Caco-2 (cell line): ENCODE results near the gene DSCAM. TPM values are rescaled to one million over a fixed set of nuclear protein-coding genes. Genes with fewer than 3 reads are reported as not detected.

Experiments used
- BruUV-seq: library from RNA; stranded (reverse); fragments of 400-500 nt; replicated peaks from 2 replicates; lab custom pipeline; 2021; lab: Mats Ljungman, UMichigan
- CTCF ChIA-PET: fragments of 300-600 bp; sonication (Branson Sonifier 250); formaldehyde crosslinking; loops from one replicate; lab custom pipeline; 2022; ENCODE audit warnings: antibody characterized with exemption; lab: Charles Lee
- POLR2A ChIA-PET: fragments of 300-600 bp; sonication (Branson Sonifier 250); formaldehyde crosslinking; loops from one replicate; lab custom pipeline; 2022; ENCODE audit warnings: antibody characterized with exemption; lab: Charles Lee
- DNase-seq, 2 experiments: peaks; one replicate each; pipeline versions ENCODE4 v3.0.0 to v3.0.0-alpha.2; 2020 to 2022
- H3K27me3 ChIP-seq: replicated peaks from 2 replicates; pipeline ENCODE4 v1.6.0; 2011; ENCODE audit warnings: low read length; ENCODE audit not compliant: control insufficient read depth, insufficient read depth
- H3K36me3 ChIP-seq: 2 replicates; pipeline ENCODE4 v1.5.1; 2011; ENCODE audit warnings: low read length; ENCODE audit not compliant: control insufficient read depth, insufficient read depth
- H3K4me1 ChIP-seq: fragments of 250-450 bp; sonication (Bioruptor Pico); 2 replicates; pipeline ENCODE4 v1.5.1; 2020; ENCODE audit warnings: mild to moderate bottlenecking
- H3K4me3 ChIP-seq: 2 replicates; pipeline ENCODE4 v1.5.1; 2011; ENCODE audit warnings: low read depth, mild to moderate bottlenecking, control low read depth, low read length
- H3K9me3 ChIP-seq: fragments of 250-450 bp; sonication (Bioruptor Pico); 2 replicates; pipeline ENCODE4 v1.5.1; 2020; ENCODE audit warnings: mild to moderate bottlenecking, moderate library complexity
- H3K27ac Mint-ChIP-seq: one replicate; pipeline ENCODE4 v1.8.0; 2022; ENCODE audit warnings: mixed read lengths; ENCODE audit not compliant: unreplicated experiment
- H3K27me3 Mint-ChIP-seq: one replicate; pipeline ENCODE4 v1.8.0; 2022; ENCODE audit warnings: mixed read lengths; ENCODE audit not compliant: insufficient read depth, unreplicated experiment
- H3K36me3 Mint-ChIP-seq: one replicate; pipeline ENCODE4 v1.8.0; 2022; ENCODE audit warnings: mild to moderate bottlenecking, mixed read lengths; ENCODE audit not compliant: insufficient read depth, unreplicated experiment
- H3K4me1 Mint-ChIP-seq: one replicate; pipeline ENCODE4 v1.8.0; 2022; ENCODE audit warnings: low read depth, mixed read lengths; ENCODE audit not compliant: unreplicated experiment
- H3K4me3 Mint-ChIP-seq: one replicate; pipeline ENCODE4 v1.8.0; 2022; ENCODE audit warnings: mild to moderate bottlenecking, moderate library complexity, mixed read lengths; ENCODE audit not compliant: unreplicated experiment
- H3K9me3 Mint-ChIP-seq: one replicate; pipeline ENCODE4 v1.8.0; 2022; ENCODE audit warnings: mixed read lengths; ENCODE audit not compliant: unreplicated experiment
- intact Hi-C: fragments of 100-400 bp; cut with micrococcal nuclease; formaldehyde crosslinking; loops from one replicate; pipeline ENCODE4 v1.10.0; 2022; ENCODE audit not compliant: unreplicated experiment
- total RNA-seq: library from RNA; stranded (reverse); gene quantifications from 2 replicates; pipeline ENCODE4 v1.2.3, GENCODE V29; 2022
- TF ChIP-seq, protein P1 (sequence below), 2 experiments: fragments of 200-600 bp in 1 of 2; IDR thresholded peaks; 1 replicate in 1 of 2; 2 replicates in 1 of 2; pipeline versions ENCODE4 v1.5.1 to v1.8.0; 2011 to 2022; ENCODE audit warnings: antibody characterized with exemption in 1 of 2, control low read depth in 1 of 2, inconsistent platforms in 1 of 2, low read depth in 1 of 2, low read length in 1 of 2, mild to moderate bottlenecking in 1 of 2, moderate library complexity in 1 of 2; ENCODE audit not compliant: insufficient read depth in 1 of 2, severe bottlenecking in 1 of 2, unreplicated experiment in 1 of 2

The DSCAM gene
- total RNA-seq, 1 experiment from 2014 or later: not detected

DNA sequence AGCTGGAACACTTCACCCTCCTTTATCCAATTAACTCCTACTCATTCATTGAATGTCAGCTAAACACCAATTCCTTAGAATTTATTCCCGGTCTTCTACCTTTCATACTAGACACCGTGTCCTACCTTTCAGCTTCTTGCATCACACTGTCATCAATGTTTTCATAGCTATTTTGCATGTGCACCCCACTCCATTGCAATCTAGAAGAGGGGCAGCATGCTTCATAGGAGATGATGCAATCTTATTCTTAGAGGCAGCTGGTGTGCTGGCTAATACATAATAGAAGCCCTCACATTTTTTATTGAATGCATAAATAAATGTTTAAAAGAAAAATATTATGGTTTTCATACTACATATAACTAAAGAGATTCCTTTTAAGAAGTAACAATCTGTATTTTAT lies 123.6 kb downstream of the DSCAM start:
- Histone ChIP-seq H3K27me3 (no peaks in the 10 kb centered on the region), H3K4me1 (no peaks in the 10 kb centered on the region), H3K4me3 (no peak overlapping the region), H3K9me3 (peaks cover 7% of the 10 kb centered on the region; the same call in 1 of the 2 replicates), H3K36me3 (no peaks in the 10 kb centered on the region)
- BruUV-seq: no TSS peak
- H3K9me3 Mint-ChIP-seq: peaks cover 36% of the 10 kb centered on the region
- intact Hi-C loops: no loop called here
- TF ChIP-seq, protein P1, sequence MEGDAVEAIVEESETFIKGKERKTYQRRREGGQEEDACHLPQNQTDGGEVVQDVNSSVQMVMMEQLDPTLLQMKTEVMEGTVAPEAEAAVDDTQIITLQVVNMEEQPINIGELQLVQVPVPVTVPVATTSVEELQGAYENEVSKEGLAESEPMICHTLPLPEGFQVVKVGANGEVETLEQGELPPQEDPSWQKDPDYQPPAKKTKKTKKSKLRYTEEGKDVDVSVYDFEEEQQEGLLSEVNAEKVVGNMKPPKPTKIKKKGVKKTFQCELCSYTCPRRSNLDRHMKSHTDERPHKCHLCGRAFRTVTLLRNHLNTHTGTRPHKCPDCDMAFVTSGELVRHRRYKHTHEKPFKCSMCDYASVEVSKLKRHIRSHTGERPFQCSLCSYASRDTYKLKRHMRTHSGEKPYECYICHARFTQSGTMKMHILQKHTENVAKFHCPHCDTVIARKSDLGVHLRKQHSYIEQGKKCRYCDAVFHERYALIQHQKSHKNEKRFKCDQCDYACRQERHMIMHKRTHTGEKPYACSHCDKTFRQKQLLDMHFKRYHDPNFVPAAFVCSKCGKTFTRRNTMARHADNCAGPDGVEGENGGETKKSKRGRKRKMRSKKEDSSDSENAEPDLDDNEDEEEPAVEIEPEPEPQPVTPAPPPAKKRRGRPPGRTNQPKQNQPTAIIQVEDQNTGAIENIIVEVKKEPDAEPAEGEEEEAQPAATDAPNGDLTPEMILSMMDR (IDR thresholded peaks at IDR 0.05; ENCODE audit: insufficient read depth in 1 of 2, low read depth in 1 of 2, low read length in 1 of 2, severe bottlenecking in 1 of 2, unreplicated experiment in 1 of 2): no peak
- CTCF ChIA-PET: no interaction called here
- peaks cover 11% of the 10 kb centered on the region for H3K27me3 Mint-ChIP-seq
- no peak for DNase-seq
- no peak overlapping the region for H3K4me3 Mint-ChIP-seq
- H3K27ac Mint-ChIP-seq: no peak overlapping the region
- no peaks in the 10 kb centered on the region for H3K36me3 Mint-ChIP-seq
- H3K4me1 Mint-ChIP-seq: no peaks in the 10 kb centered on the region
- POLR2A ChIA-PET: no interaction called here

DNA sequence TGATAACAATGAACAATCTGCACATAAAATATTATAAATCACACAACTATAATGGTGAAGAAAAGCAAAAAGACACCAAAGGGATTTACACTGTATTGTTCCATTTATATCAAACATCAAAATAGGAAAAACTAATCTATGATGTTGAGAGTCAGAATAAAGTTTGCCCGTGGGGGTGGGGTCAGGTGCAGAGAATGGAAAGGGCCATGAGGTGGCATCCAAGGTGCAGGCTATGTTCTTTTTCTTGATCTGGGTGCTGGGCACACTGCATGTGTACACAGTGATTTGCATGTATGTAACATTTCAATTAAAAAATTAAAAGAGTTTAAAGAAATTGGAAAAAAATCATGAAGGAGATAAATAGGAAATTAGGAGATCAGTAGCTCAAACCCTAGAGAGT lies 127.3 kb downstream of the DSCAM start:
- peaks cover 5% of the 10 kb centered on the region for H3K27me3 Mint-ChIP-seq
- peaks cover 51% of the 10 kb centered on the region for H3K9me3 Mint-ChIP-seq
- peaks cover 1% of the 10 kb centered on the region for H3K4me1 Mint-ChIP-seq
- H3K36me3 Mint-ChIP-seq: no peaks in the 10 kb centered on the region
- TF ChIP-seq, protein P1 (IDR thresholded peaks at IDR 0.05; ENCODE audit: insufficient read depth in 1 of 2, low read depth in 1 of 2, low read length in 1 of 2, severe bottlenecking in 1 of 2, unreplicated experiment in 1 of 2): no peak
- no TSS peak for BruUV-seq
- H3K27ac Mint-ChIP-seq: no peak overlapping the region
- CTCF ChIA-PET: no interaction called here
- Histone ChIP-seq H3K9me3 (peaks cover 7% of the 10 kb centered on the region; the same call in 1 of the 2 replicates), H3K36me3 (no peaks in the 10 kb centered on the region), H3K4me1 (no peaks in the 10 kb centered on the region), H3K27me3 (no peaks in the 10 kb centered on the region), H3K4me3 (no peak overlapping the region)
- POLR2A ChIA-PET: no interaction called here
- intact Hi-C loops: no loop called here
- no peak overlapping the region for H3K4me3 Mint-ChIP-seq
- no peak for DNase-seq

DNA sequence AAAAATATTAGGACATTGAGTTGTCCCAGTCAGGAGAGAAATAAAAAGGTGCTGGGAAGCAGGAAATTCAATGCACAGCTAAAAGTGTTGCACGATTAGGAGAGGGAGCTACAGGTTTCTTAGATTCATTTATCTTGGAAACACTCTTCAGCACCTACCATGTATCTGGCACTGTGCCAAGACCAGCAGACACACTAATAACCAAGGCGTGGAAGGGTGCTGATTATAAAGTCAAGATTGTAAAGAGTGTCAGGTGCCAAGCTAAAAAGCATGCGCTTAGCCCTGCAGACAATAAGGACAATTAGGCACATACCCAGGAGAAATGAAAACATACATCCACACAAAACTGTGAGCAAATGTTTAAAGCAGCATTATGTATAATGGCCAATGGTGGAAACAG lies 129.9 kb downstream of the DSCAM start:
- H3K27me3 ChIP-seq: no peaks in the 10 kb centered on the region
- BruUV-seq: no TSS peak
- TF ChIP-seq, protein P1 (IDR thresholded peaks at IDR 0.05; ENCODE audit: insufficient read depth in 1 of 2, low read depth in 1 of 2, low read length in 1 of 2, severe bottlenecking in 1 of 2, unreplicated experiment in 1 of 2): no peak
- Mint-ChIP-seq H3K36me3 (no peaks in the 10 kb centered on the region), H3K4me1 (peaks cover 6% of the 10 kb centered on the region), H3K27ac (no peak overlapping the region), H3K4me3 (no peak overlapping the region), H3K27me3 (no peaks in the 10 kb centered on the region), H3K9me3 (peaks cover 46% of the 10 kb centered on the region)
- no peak overlapping the region for H3K4me3 ChIP-seq
- H3K36me3 ChIP-seq: no peaks in the 10 kb centered on the region
- H3K9me3 ChIP-seq: peaks cover 7% of the 10 kb centered on the region; the same call in 1 of the 2 replicates
- H3K4me1 ChIP-seq: no peaks in the 10 kb centered on the region
- intact Hi-C loops: no loop called here
- CTCF ChIA-PET: no interaction called here
- POLR2A ChIA-PET: no interaction called here
- DNase-seq: no peak
